Cardiac fibroblast (primary cell): ENCODE results near the gene PRRT3.
A peak's percentile ranks its signal among the peaks of the same experiment; 100 is the strongest.

Experiments
- DNase-seq, 2 donors: peaks; one replicate each; pipeline versions ENCODE4 v3.0.0 to v3.0.0-alpha.2; 2010; ENCODE audit warnings: low read depth in 2 of 2
- H3K4me3 ChIP-seq, 2 donors: replicated peaks in 1 of 2; 1 replicate in 1 of 2; 2 replicates in 1 of 2; pipeline ENCODE4 v1.5.1; 2011; ENCODE audit warnings: low read depth in 2 of 2, low read length in 2 of 2, mild to moderate bottlenecking in 2 of 2, moderate library complexity in 1 of 2
- CTCF ChIP-seq: IDR thresholded peaks from one replicate; pipeline ENCODE4 v1.5.1; 2011; ENCODE audit warnings: low read depth, mild to moderate bottlenecking, low read length, inconsistent platforms

Gene PRRT3

GRCh38 chr3:9934235-9934621, 18.0 kb downstream of the PRRT3 start:
- peak; percentile 34 for TF ChIP-seq CTCF
- DNase-seq, result no peak
- peak overlapping the region; percentile 65 to 71 for H3K4me3 ChIP-seq

GRCh38 chr3:9933561-9934234, 18.5 kb downstream of the PRRT3 start, which contains the start of gene CRELD1:
Gene CRELD1 (plus strand): TSS chr3:9933834. CDS start chr3:9934439, 605 bp downstream.
- TF ChIP-seq CTCF, result no peak
- peak within 1 kb of the TSS; percentile 65 to 71 for H3K4me3 ChIP-seq
- DNase-seq, result peak; percentile 97

GRCh38 chr3:9932843-9933560, 19.2 kb downstream of the PRRT3 start:
- peak; percentile 86 to 90 for DNase-seq
- peak; percentile 72 for TF ChIP-seq CTCF
- H3K4me3 ChIP-seq, result peak overlapping the region; percentile 65 to 71

GRCh38 chr3:9932535-9932842, 19.7 kb downstream of the PRRT3 start:
- DNase-seq, result no peak
- TF ChIP-seq CTCF, result no peak
- peak overlapping the region; percentile 65 to 71 for H3K4me3 ChIP-seq

GRCh38 chr3:9930804-9931418, 21.3 kb downstream of the PRRT3 start:
- no peak overlapping the region for H3K4me3 ChIP-seq
- peak; percentile 28 to 45 for DNase-seq
- TF ChIP-seq CTCF, result peak; percentile 21

GRCh38 chr3:9928158-9928557, 24.1 kb downstream of the PRRT3 start:
- no peak for DNase-seq
- no peak for TF ChIP-seq CTCF
- H3K4me3 ChIP-seq, result no peak overlapping the region
